Panc1 (cell line): ENCODE results near the gene SLC49A3. TPM values are rescaled to one million over a fixed set of nuclear protein-coding genes. Genes with fewer than 3 reads are reported as not detected.

Experiments
- ATAC-seq: fragments of 200-7000 bp; cut with Tn5 transposase; 2 replicates; pipeline ENCODE4 v1.9.1; 2020; ENCODE audit warnings: mild to moderate bottlenecking, moderate library complexity
- BruUV-seq: library from RNA; stranded (reverse); fragments of 400-500 nt; replicated peaks from 2 replicates; lab custom pipeline; 2021; lab: Mats Ljungman, UMichigan
- CTCF ChIA-PET: fragments of 300-600 bp; sonication (Branson Sonifier 250); formaldehyde crosslinking; loops from one replicate; lab custom pipeline; 2022; ENCODE audit warnings: antibody characterized with exemption; lab: Charles Lee
- POLR2A ChIA-PET: fragments of 300-600 bp; sonication (Branson Sonifier 250); formaldehyde crosslinking; loops from one replicate; lab custom pipeline; 2022; ENCODE audit warnings: antibody characterized with exemption; lab: Charles Lee
- DNase-seq: peaks from one replicate; pipeline ENCODE4 v3.0.0-alpha.2; 2010; ENCODE audit warnings: low read depth, low spot score
- H3K27ac ChIP-seq: 2 replicates; pipeline ENCODE4 v1.5.1; 2011; ENCODE audit warnings: mild to moderate bottlenecking, low read length, inconsistent platforms
- H3K27me3 ChIP-seq: fragments of 200-500 bp; sonication (Bioruptor generic); 2 replicates; pipeline ENCODE4 v1.6.0; 2014; ENCODE audit warnings: low read length, inconsistent platforms; ENCODE audit not compliant: control insufficient read depth, insufficient read depth
- H3K36me3 ChIP-seq: fragments of 200-500 bp; sonication (Bioruptor generic); 2 replicates; pipeline ENCODE4 v1.5.1; 2014; ENCODE audit warnings: inconsistent platforms, mild to moderate bottlenecking, low read length, moderate library complexity; ENCODE audit not compliant: control insufficient read depth, insufficient read depth
- H3K4me1 ChIP-seq: 2 replicates; pipeline ENCODE4 v1.5.1; 2011; ENCODE audit warnings: inconsistent platforms, mild to moderate bottlenecking, low read length, moderate library complexity; ENCODE audit not compliant: control insufficient read depth, insufficient read depth
- H3K4me3 ChIP-seq, 2 experiments: 2 replicates each; pipeline ENCODE4 v1.5.1; 2011 to 2012; ENCODE audit warnings: low read depth in 2 of 2, low read length in 2 of 2, mild to moderate bottlenecking in 2 of 2, inconsistent platforms in 1 of 2, moderate library complexity in 1 of 2
- H3K9me3 ChIP-seq: fragments of 200-500 bp; sonication (Bioruptor generic); 2 replicates; pipeline ENCODE4 v1.5.1; 2014; ENCODE audit warnings: low read depth, mild to moderate bottlenecking, inconsistent platforms, low read length, moderate library complexity; ENCODE audit not compliant: control insufficient read depth, insufficient read depth
- CTCF ChIP-seq: fragments of 450-650 bp; IDR thresholded peaks from 2 replicates; pipeline ENCODE4 v1.5.1; 2017; ENCODE audit warnings: mild to moderate bottlenecking
- POLR2AphosphoS5 ChIP-seq: IDR thresholded peaks from 2 replicates; pipeline ENCODE4 v1.6.1; 2012; ENCODE audit warnings: mild to moderate bottlenecking, low read depth, low read length, moderate library complexity
- REST ChIP-seq, 2 experiments: IDR thresholded peaks; 2 replicates each; pipeline ENCODE4 v1.6.1; 2011 to 2012; ENCODE audit warnings: low read depth in 2 of 2, control low read depth in 1 of 2, low read length in 1 of 2, mild to moderate bottlenecking in 1 of 2, moderate library complexity in 1 of 2; ENCODE audit not compliant: insufficient read depth in 1 of 2
- SIN3A ChIP-seq: IDR thresholded peaks from 2 replicates; pipeline ENCODE4 v1.6.1; 2012; ENCODE audit warnings: low read depth, mild to moderate bottlenecking, low read length, moderate library complexity, borderline replicate concordance; ENCODE audit not compliant: insufficient read depth
- TCF7L2 ChIP-seq: IDR thresholded peaks from 2 replicates; pipeline ENCODE4 v1.6.1; 2011; ENCODE audit warnings: mild to moderate bottlenecking, low read depth, low read length, inconsistent platforms
- in situ Hi-C: cut with HindIII; loops from 2 replicates; pipeline ENCODE4 v1.10.0; 2016; ENCODE audit warnings: low sequenced_read_pairs, low pct_unique_long_range_greater_than_20kb
- intact Hi-C: fragments of 100-400 bp; cut with micrococcal nuclease; formaldehyde crosslinking; loops from one replicate; pipeline ENCODE4 v1.10.0; 2022; ENCODE audit not compliant: unreplicated experiment
- total RNA-seq: library from RNA; stranded (reverse); gene quantifications from one replicate; pipeline ENCODE4 v1.2.1, GENCODE V29; 2021; ENCODE audit not compliant: unreplicated experiment

SLC49A3 gene
- total RNA-seq, 1 experiment from 2014 or later, result 0.62 TPM

- ChIA-PET CTCF (interaction anchor here (0.6 kb wide), 1 partner anchor 99 kb away, joined by 3 read pairs; no protein-coding TSS in a partner anchor), POLR2A (no interaction called here)
- BruUV-seq, result no TSS peak
- Histone ChIP-seq H3K9me3 (no peaks in the 10 kb centered on the region), H3K27ac (no peak overlapping the region), H3K4me1 (peaks cover 3% of the 10 kb centered on the region; the same call in 1 of the 2 replicates), H3K27me3 (no peaks in the 10 kb centered on the region), H3K4me3 (no peak overlapping the region), H3K36me3 (no peaks in the 10 kb centered on the region)
- DNase-seq (no peak), ATAC-seq (no peak)
- intact Hi-C loops, result no loop called here
- TF ChIP-seq SIN3A, result no peak
- no peak for TF ChIP-seq REST (IDR thresholded peaks at IDR 0.05; ENCODE audit: insufficient read depth in 1 of 2, low read depth in 2 of 2, low read length in 1 of 2)
- TF ChIP-seq POLR2AphosphoS5, result no peak
- no peak for TF ChIP-seq CTCF
- TF ChIP-seq TCF7L2, result no peak
- in situ Hi-C loops, result no loop called here
Observed at GRCh38 chr4:666822-667544, 22.0 kb downstream of the SLC49A3 start.

- Histone ChIP-seq H3K4me1 (peaks cover 3% of the 10 kb centered on the region; the same call in 1 of the 2 replicates), H3K27me3 (no peaks in the 10 kb centered on the region), H3K36me3 (no peaks in the 10 kb centered on the region), H3K27ac (no peak overlapping the region), H3K9me3 (no peaks in the 10 kb centered on the region), H3K4me3 (no peak overlapping the region)
- TF ChIP-seq POLR2AphosphoS5 (no peak), REST (IDR thresholded peaks at IDR 0.05; ENCODE audit: insufficient read depth in 1 of 2, low read depth in 2 of 2, low read length in 1 of 2) (no peak), CTCF (no peak), TCF7L2 (no peak), SIN3A (no peak)
- in situ Hi-C loops (no loop called here), intact Hi-C loops (no loop called here)
- ChIA-PET CTCF (no interaction called here), POLR2A (no interaction called here)
- no TSS peak for BruUV-seq
- DNase-seq (no peak), ATAC-seq (no peak)
Observed at GRCh38 chr4:666436-666810, 22.5 kb downstream of the SLC49A3 start.
